Ishikawa (cell line): ENCODE measurements around the gene PTDSS2.

ENCODE experiments used
- CEBPB ChIP-seq: IDR thresholded peaks from 2 replicates; pipeline ENCODE4 v1.6.1; 2012
- CREB1 ChIP-seq: IDR thresholded peaks from 2 replicates; pipeline ENCODE4 v1.6.1; 2012; ENCODE audit warnings: low read depth
- EGR1 ChIP-seq: IDR thresholded peaks from 2 replicates; pipeline ENCODE4 v1.6.1; 2012
- EP300 ChIP-seq: IDR thresholded peaks from 2 replicates; pipeline ENCODE4 v1.6.1; 2012; ENCODE audit warnings: borderline replicate concordance
- FOXM1 ChIP-seq: IDR thresholded peaks from 2 replicates; pipeline ENCODE4 v1.6.1; 2012; ENCODE audit warnings: low read depth, borderline replicate concordance
- NFIC ChIP-seq: IDR thresholded peaks from 2 replicates; pipeline ENCODE4 v1.6.1; 2012
- RAD21 ChIP-seq: IDR thresholded peaks from 2 replicates; pipeline ENCODE4 v1.6.1; 2012; ENCODE audit warnings: low read depth
- REST ChIP-seq: IDR thresholded peaks from 2 replicates; pipeline ENCODE4 v1.6.1; 2012; ENCODE audit warnings: low read depth, mild to moderate bottlenecking
- TAF1 ChIP-seq: IDR thresholded peaks from 2 replicates; pipeline ENCODE4 v1.6.1; 2012; ENCODE audit warnings: low read depth, mild to moderate bottlenecking
- TCF12 ChIP-seq: IDR thresholded peaks from 2 replicates; pipeline ENCODE4 v1.6.1; 2012; ENCODE audit warnings: low read depth
- TEAD4 ChIP-seq: IDR thresholded peaks from 2 replicates; pipeline ENCODE4 v1.6.1; 2012
- YY1 ChIP-seq: IDR thresholded peaks from 2 replicates; pipeline ENCODE4 v1.6.1; 2012; ENCODE audit warnings: low read depth
- ZBTB7A ChIP-seq: IDR thresholded peaks from 2 replicates; pipeline ENCODE4 v1.6.1; 2012; ENCODE audit warnings: low read depth
- TF ChIP-seq, protein P1 (sequence below): IDR thresholded peaks from 2 replicates; pipeline ENCODE4 v1.6.1; 2012
- TF ChIP-seq, protein P2 (sequence below): IDR thresholded peaks from 2 replicates; pipeline ENCODE4 v1.6.1; 2012

PTDSS2 gene

GRCh38 chr11:506995-507726, 57.1 kb downstream of the PTDSS2 start, which contains the start of gene RNH1:
RNH1 (minus strand) TSS chr11:507242; CDS start chr11:502162, 5,080 bp downstream.
- TF ChIP-seq REST = no peak
- TF ChIP-seq, protein P1, sequence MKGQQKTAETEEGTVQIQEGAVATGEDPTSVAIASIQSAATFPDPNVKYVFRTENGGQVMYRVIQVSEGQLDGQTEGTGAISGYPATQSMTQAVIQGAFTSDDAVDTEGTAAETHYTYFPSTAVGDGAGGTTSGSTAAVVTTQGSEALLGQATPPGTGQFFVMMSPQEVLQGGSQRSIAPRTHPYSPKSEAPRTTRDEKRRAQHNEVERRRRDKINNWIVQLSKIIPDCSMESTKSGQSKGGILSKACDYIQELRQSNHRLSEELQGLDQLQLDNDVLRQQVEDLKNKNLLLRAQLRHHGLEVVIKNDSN = 0 out of 2 replicates have a peak, but pooled peaks have one; percentile 21
- TF ChIP-seq TEAD4 = peak; percentile 47; the same call in 1 of the 2 replicates
- peak; percentile 69 for TF ChIP-seq EGR1
- TF ChIP-seq, protein P2, sequence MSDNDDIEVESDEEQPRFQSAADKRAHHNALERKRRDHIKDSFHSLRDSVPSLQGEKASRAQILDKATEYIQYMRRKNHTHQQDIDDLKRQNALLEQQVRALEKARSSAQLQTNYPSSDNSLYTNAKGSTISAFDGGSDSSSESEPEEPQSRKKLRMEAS = peak; percentile 70

DNA sequence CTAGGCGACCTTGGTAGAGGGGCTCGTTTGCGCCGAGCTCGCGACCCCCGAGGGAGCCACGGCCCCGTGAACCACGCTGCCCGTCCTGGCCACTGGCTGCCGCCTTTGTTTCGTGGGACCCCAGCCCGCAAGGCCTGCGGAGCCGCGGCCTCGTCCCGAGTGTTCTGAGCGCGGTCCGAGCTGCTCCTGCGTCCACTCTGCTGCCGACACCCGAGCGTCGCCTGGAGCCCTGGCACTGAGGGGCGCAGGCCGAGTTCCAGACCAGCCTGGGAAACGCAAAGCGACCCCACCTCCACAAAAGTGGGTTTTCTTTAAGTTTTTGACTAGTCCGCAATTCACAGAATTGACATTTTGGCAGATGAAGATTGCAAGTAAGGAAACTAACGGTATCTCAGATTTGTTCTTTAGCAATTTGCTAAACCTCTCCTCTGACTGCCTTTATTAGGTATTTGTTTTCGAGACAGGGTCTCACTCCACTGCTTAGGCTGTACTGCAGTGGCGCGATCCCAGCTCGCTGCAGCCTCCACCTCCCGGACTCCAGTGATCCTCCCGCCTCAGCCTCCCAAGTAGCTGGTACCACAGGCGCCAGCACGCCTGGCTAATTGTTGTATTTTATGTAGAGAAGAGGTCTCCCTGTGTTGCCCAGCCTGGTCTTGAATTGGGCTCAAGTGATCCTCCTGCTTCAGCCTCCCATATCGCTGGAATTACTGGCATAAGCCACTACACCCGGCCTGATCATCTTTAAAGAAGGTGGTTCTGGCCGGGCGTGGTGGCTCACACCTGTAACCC, 57.8 kb downstream of the PTDSS2 start:
- TF ChIP-seq CREB1 (no peak), TCF12 (no peak), EP300 (no peak), ZBTB7A (no peak), FOXM1 (no peak), YY1 (no peak), CEBPB (no peak)
- TF ChIP-seq, protein P1 = no peak
- TF ChIP-seq, protein P2 = no peak

GRCh38 chr11:508956-509355, 58.9 kb downstream of the PTDSS2 start:
- no peak for TF ChIP-seq CREB1

GRCh38 chr11:512761-513595, 62.9 kb downstream of the PTDSS2 start:
- TF ChIP-seq, protein P1 = no peak
- TF ChIP-seq FOXM1 (no peak), YY1 (no peak), TEAD4 (no peak), TAF1 (no peak), CREB1 (no peak), NFIC (no peak), REST (no peak), CEBPB (no peak)
- TF ChIP-seq, protein P2 = no peak

DNA sequence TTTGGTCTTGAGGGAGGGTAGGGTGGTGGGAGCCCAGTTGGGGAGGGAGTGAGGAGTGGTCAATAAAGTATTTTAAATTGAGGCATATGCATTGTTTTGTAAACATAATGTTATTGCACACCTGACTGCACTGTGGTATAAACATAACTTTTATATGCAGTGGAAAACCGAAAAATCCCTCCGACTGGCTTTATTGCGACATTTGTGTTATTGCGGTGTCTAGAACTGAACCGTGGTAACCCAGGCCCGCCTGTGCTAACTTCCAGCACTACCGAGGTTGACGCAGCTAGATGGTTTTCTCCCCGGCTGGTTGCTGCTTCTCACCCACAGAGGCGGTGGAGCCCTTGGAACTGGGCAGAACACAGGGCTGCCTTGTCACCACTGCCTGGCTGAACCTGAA, 64.5 kb downstream of the PTDSS2 start:
- TF ChIP-seq CEBPB = no peak
- no peak for TF ChIP-seq NFIC
- TF ChIP-seq RAD21 = no peak
- no peak for TF ChIP-seq EGR1
- TF ChIP-seq FOXM1 = no peak
- no peak for TF ChIP-seq REST
- TF ChIP-seq TAF1 = no peak
- TF ChIP-seq, protein P2 = no peak
- TF ChIP-seq ZBTB7A = no peak
- TF ChIP-seq TCF12 = no peak
- TF ChIP-seq TEAD4 = no peak
- no peak for TF ChIP-seq EP300
- TF ChIP-seq CREB1 = no peak
- TF ChIP-seq, protein P1 = no peak
